ENCODE results near the gene ANO4.
"Not testable (repeated sequence)": the region's sequence is repeated elsewhere in the genome, so short reads cannot be mapped to it uniquely, and the experiment has no call there.

The ANO4 gene

DNA sequence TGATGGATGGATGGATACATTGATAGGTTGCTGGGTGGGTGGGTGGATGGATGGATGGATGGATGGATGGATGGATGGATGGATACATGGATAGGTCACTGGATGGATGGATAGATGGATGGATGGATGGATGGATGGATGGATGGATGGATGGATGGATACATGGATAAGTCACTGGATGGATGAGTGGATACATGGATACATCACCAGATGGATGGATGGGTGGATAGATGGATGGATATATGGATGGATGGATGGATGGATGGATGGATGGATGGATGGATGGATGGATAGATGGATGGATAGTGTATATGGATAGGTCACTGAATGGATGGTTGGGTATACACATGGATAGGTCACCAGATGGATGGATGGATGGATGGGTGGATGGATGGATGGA, 194.9 kb downstream of the ANO4 start:
- not testable (repeated sequence) for DNase-seq (ENCODE audit: low read depth)

DNA sequence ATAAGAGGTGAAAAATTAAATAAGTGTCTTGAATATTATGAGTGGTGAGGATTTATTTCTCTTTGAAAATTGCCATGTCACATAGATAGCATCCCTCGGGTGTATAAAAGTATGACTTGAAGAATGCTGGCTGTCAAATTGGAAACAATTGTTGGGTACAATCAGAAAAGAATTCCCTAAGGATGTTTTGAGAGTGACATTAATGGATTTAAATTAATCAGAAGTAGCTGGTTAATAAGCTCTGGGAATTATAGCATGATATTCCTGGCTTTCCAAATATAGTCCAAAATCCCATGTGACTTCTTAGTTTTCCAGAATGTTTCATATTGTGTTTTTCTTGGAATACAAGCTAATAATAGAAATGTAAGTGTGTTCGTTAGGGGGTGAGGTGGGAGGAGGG, 196.5 kb downstream of the ANO4 start:
- no peak for DNase-seq (ENCODE audit: low read depth)

DNA sequence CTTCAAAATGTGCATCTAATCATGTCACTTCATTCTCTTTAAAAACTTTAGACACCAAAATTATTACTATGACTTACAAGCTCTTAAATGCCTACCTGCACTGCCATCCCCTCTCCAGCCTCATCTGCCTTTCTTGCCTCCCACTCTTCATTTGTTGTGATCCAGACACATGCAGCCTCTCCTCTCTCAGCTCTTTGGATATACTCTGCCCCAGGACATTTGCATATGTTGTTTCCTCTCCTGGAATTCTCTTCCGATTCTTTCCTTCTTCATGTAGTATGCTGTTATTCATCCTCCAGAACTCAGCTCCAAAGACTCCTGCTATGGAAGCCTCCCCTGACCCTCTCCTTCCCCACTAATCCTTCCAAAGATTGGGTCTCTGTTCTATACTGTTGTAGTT, 197.6 kb downstream of the ANO4 start:
- DNase-seq (ENCODE audit: low read depth) = no peak

DNA sequence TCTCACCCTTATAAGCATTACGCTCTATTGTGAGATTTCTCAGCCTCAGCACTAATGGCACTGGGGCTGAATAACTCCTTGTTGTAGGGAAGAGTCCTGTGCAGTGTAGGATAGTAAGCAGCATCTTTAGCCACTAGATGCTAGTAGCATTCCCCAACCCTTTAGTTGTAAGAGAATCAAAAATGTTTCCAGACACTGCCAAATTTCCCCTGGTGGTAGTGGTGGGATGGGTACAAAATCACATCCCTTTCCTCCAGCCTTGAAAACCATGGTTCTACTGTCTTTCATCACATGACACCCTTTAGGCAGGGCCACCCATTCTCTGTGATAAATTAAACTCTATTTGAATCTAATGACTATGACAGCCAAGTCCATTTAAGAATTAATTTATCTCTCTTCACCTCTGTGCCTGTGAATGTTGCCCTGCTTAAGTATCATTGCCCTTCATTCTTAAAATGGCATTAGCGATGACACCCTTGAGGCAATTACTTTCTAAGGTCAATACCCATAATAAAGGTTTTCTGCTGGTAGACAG, 199.4 kb downstream of the ANO4 start:
- DNase-seq (ENCODE audit: low read depth) = no peak

DNA sequence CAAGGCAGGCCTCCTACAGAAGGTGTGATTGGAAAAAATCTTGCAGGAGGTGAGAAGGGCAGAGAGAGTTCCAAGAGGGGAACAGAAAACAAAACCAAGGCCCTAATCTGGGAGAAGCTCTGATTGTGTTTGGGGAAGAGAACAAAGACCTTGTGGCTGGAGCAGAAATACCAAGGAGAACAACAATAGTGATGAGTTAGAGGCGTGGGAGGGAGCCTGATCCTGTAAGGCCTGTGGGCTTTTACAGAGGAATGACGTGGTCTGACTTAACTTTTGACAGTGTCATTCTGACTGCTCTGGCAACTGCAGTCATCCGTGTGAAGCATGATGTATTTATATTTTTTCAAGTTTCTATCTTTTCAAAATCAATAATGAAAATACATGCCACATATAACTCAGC, 200.6 kb downstream of the ANO4 start:
- no peak for DNase-seq (ENCODE audit: low read depth)

DNA sequence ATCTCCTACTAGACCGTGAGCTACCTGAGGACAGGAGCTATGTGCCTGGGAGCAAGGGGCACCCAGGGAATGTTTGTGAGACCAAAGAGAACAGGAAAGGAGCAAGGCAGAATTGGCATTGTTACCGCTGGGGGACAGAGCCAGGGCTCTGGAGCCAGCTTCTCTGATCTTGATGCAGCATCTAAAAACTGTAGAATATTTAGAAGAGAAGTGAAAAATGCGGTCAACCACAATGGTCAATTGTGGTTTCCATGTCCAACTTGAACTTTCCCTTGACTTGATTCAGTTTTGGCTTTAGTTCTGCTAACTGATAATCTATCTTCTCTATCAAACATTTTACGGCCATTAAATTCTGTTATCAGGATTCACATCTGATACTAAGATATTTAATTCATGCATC, 201.2 kb downstream of the ANO4 start:
- no peak for DNase-seq (ENCODE audit: low read depth)

DNA sequence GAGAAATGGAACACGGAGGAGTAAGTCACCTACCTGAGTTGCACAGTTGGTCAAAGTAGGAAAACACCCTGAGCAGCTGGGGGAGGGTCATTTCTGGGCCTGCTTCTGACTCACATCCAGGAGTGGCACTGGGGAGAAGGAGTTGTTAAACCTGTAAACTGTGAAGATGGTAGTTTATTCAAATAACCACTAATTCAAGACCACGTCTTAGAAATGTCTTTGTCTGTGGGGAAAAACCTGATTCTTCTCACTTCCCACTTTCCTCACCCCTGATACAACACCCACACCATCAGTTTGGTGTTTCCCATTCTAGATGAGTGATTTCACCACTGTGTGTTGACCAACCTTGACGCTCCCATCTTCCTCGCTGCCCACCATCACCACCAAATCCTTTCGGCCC, 207.1 kb downstream of the ANO4 start:
- DNase-seq (ENCODE audit: low read depth) = no peak

DNA sequence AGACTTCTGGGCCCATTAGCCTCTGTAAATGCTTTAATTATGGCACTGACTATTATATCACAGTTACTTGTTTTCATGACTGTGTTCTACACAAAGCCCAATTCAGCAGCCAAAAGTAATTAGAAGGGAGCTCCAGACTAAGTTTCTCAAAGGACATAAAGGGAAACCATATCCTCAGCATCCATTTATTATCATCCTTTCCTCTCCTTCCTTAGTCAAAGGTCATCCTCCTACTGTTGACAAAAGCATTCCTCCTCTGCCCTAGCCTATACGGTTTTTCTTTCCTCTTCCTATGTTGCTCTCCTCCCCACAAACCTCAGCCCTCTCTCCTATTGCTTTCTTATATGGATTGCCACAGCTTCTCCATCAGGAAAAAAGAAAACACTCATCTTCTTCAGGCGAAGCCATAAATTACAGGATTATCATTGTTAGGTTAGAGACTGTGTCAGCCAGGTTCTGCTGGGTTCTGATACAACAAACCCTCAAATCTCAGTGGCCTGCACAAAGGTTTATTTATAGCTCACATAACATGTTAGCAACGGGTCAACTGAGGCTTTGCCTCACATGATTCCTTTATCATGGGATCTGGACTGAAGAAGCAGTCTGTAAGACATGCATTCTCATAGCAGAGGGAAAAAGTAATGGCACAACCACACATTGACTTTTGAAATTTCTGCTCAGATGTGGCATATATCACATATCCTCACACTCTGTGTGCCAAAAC, 208.3 kb downstream of the ANO4 start:
- DNase-seq (ENCODE audit: low read depth) = no peak

DNA sequence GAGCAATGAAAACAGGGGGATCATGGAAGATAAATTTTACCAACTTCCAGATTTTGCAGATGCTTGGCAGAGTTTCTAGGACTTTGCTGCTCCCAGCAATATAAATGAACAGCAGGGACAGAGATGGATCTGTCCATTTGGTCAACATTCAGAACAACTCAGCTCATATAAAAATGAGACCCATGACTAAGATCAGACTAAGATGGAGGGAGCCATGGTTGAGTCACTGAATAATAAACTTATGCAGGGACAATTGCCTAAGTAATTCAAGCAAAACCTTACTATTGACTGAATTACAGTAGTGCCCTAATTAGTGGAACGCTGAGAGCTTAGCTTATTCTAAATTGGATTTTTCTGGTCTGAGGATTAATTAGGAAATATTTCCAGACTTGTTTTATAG, 210.3 kb downstream of the ANO4 start:
- no peak for DNase-seq (ENCODE audit: low read depth)

DNA sequence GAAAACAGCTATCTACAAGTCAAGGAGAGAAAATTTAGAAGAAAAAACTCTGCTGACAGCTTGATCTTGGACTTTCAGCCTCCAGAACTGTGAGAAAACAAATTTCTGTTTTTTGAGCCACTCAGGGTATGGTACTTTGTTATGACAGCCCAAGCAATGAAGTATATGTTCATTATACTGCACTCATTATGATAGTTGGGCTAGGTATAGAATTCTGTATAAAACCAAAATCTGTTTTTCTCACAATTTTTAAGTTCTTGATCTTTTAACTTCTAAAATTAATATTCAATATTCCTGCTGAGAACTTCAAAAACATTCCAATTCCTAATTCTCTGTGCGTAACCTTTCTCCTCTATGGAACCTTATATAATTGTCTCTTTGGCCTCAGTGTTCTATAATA, 214.7 kb downstream of the ANO4 start:
- no peak for DNase-seq (ENCODE audit: low read depth)

DNA sequence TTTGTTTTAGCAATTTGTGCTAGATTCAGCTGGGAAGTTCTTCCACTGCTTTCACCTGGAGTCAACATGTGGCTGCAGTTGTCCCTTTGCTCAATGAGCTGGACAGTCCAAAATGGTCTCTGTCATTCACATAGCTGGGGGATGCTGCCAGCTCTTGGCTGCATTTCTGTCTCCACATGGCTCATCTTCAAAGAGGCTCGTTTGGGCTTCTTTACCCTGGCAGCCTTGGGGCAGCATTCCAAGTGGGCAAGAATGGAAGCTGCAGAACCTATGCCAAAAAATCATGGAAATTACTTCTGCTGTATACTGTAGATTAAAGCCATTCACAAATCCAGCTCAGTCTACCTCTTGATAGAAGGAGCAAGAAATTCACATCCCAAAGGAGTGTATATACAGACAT, 216.3 kb downstream of the ANO4 start:
- no peak for DNase-seq (ENCODE audit: low read depth)

DNA sequence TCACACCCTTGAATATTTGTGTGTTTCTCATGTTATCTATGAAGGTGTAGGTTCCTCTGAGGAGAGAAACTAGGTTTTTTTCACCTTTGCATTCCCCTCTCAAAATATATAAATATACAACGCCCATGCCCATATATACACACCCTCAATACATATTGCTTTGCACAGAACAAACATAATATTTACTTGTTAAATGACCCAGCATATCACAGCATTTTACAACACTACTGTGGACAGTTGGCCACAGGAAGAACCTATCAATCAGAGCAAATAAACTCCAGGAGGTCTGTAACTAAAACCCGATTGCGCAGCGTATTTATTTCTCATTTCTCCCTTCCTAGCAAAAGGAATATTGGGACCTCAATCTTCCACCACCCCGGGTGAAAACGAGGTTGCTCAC, 219.4 kb downstream of the ANO4 start:
- no peak for DNase-seq (ENCODE audit: low read depth)

DNA sequence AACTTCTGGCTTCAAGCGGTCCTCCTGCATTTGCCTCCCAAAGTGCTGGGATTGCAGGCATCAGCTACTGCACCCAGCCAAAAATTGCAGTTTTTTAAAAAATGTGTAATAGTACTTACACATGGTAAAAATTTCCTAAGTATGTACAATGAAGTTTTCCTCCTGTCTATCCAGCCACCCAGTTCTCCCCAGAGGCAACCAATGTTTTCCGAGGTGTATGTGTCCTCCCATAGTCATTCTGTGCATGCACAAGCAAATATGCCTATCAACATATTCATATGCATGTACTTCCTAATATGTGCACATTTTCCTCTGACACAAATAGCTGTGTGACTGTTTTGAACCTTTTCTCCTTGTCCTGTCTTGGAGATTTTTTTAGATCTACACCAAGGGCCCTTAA, 220.5 kb downstream of the ANO4 start:
- DNase-seq (ENCODE audit: low read depth) = no peak

DNA sequence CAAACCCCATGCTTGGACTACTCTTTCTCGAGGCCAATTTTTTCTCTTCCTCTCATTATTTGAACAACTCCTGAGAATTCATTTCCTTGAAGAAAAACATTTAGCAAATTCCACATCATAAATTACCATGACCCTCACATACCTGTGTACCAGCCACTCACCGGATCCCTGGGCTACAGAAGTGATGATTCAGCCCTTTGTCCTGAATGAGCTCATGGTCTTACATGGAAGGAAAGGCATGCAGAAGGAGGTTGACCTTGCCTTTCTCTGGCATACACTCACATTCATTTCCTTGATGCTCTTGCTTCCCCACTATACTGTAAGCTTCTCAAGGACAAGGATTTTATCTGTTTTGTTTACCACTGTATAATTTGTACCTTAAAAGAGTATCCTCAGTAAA, 224.0 kb downstream of the ANO4 start:
- no peak for DNase-seq (ENCODE audit: low read depth)

DNA sequence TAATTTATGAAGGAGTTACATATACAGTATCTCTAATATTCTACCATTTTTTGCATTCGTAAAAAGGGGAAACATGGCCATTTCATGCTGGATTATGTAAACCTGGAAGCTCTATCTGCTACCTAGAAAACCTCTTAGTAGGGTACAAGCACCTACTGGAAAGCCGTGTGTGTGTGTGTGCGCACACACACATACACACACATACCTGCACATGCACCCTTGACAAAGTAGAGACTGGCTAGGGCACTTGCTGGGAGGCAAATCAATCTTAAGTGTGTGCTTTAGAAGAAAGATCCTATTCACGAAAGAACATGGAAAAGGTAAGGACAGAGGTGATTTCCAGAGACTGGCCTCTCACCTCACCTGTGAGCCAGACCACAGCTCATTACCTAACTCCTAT, 224.6 kb downstream of the ANO4 start:
- DNase-seq (ENCODE audit: low read depth) = no peak

DNA sequence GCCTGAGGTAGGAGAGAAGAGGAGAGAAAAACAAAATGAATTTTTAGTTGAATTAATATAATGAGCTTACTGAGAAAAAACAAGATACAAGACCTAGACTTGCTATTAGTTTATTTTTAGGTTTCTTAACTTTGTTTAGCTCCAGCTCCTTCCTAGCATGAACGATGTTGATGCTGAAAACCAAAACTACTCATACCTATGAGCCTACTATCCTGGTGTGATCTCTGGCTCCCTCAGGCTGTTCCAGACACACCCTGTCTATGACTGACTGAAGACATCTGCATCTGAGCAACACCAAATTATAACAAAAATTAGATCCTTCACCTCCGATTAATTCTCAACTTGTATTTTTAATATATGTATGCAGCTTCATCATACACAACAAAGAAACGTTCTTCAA, 225.1 kb downstream of the ANO4 start:
- no peak for DNase-seq (ENCODE audit: low read depth)

DNA sequence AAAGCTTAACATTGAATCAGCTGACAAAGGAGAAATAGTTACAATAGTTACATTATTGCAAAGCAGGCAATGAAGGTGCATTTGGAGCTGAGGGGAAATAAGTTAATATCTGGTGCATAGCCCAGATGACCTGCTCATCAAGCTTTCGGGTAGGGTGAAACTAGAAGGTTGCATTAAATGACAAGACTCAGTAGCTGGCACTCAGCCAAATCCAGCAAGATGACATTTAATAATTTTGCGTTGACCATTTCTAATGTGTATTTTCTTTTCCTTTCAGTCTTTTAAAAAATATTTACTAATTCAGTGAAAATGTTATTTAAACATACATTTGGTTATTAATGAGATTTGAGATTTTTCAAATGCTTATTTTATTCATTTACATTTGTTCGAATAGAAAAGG, 226.9 kb downstream of the ANO4 start:
- DNase-seq (ENCODE audit: low read depth) = no peak

DNA sequence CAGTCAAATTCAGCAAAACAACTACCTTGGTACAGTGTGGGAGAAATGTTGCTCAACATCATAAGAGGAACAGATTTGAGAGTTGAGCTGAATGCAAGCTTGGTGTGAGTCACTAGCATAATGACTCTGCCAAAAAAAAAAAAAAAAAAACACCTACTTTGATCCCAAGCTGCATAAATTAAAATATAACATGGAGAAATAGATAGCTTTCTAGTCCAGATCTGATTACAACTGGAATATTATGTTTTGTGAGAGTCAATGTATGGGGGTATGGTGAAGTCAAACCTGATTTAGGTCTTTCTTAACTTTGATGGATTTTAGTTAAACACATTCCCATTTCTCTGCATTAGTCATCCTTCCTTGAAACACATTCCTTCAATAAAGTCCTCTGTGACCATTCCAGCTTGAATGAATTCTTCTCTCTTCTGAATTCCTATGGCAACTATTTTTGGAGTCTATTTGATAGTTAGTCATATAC, 227.4 kb downstream of the ANO4 start:
- no peak for DNase-seq (ENCODE audit: low read depth)

DNA sequence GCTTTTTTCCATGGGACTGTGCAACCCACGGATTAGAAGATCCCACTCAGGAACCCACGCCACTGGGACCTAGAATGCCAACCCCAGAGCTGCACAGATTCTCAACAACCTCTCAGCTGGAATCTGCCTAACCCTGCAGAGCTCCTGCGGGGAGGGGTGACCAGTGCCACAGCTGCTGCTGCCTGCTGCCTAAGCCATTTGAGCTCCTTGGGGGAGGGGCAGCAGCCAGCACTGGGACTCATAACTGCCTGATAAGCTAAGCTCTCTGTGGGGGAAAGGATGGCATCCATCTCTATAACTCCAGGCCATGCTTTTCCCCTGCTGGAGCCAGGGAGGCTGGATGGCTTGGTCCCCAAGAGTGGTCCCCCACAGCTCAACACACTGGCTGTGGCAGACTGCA, 232.6 kb downstream of the ANO4 start:
- no peak for DNase-seq (ENCODE audit: low read depth)

DNA sequence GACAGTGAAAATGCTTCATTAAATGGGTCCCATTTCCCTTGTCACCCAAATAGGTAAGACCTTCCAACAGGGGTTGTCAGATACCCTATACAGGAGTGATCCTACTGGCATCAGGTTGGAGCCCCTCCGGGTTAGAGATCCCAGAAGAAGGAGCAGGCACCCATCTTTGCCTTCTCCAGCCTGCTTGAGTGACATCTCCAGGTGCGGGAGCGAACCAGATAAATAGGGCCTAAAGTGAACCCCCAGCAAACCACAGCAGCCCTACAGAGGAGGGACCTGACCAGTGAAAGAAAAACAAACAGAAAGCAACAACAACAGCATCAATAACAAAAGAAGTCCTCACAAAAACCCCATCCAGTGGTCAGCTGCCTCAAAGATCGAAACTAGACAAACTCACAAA, 233.2 kb downstream of the ANO4 start:
- DNase-seq (ENCODE audit: low read depth) = no peak

DNA sequence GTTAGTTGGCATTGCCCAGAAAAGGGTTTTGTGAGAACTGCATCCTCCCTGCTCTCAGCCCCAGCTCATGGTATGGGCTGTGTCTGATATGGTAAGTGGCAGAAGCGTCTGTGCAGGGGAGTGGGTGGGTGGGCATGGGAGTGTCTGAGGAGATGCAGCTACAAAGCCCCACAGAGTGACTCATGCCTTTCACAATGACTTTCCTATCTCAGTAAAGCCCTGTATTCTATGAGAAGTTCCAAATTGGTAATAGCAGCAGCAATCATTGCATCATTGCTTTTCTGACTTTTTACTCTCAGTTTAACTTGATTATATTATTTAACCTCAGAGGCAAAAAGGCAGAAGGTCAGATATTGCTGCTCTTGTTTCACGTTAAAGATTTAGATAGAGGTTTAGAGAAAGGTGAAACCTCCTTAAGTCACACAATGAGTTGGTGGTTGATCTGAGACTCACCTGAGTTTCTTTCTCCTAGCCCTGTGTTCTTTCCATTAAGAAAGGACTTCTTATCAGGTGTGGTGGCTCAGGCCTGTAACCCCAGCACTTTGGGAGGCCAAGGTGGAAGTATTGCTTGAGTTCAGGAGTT, 243.8 kb downstream of the ANO4 start:
- DNase-seq (ENCODE audit: low read depth) = no peak

DNA sequence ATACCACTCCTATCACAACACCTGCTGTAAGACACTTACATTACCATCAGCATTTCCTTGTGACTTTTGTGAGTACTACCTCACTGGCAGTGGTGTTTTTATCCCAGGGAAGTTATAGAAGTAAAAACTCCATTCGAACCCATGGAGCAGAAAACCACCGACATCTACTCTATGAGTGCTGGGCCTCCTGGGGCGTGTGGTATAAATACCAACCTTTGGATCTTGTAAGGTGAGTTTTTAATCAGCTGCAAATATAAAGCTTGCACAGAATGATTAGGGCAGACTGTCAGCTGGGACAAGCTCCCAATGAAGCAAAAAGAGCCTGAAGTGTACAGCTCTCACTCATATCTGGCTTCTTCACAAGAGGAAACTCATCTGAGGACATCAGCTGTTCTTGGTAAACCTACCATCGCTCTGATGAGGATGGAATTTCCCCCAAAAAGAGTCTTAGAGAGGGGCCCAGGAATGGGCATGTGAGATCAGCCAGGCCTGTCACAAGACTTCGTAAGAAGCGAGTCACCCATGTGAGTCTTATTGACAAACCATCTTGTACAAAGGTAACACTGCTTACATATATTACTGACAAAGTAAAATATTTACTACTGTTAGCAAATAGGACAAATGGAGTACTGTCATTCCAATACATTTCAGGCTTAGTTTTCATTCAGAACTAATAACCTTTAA, 245.4 kb downstream of the ANO4 start:
- DNase-seq (ENCODE audit: low read depth) = no peak

DNA sequence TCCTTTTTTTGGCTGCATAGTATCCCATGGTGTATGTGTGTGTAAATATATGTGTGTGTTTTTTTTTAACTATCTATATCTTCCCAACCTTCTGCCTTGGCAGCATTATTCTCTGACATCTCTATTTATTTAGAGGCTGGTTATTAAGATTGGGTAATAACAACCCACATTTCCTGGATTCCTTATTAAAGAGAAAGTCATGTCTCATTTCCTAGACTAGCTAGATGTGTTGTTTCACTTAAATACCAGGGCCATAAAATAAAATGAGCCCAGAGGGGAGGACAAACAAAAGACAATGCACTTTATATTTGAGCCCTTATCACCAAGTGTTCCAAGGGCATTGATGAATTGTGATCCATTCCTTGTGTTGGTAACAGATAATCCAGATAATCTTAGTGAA, 246.4 kb downstream of the ANO4 start:
- no peak for DNase-seq (ENCODE audit: low read depth)
